ENCODE data around the gene PPM1A.
"Not testable (repeated sequence)": the region's sequence is repeated elsewhere in the genome, so short reads cannot be mapped to it uniquely, and the experiment has no call there.

The PPM1A gene

DNA sequence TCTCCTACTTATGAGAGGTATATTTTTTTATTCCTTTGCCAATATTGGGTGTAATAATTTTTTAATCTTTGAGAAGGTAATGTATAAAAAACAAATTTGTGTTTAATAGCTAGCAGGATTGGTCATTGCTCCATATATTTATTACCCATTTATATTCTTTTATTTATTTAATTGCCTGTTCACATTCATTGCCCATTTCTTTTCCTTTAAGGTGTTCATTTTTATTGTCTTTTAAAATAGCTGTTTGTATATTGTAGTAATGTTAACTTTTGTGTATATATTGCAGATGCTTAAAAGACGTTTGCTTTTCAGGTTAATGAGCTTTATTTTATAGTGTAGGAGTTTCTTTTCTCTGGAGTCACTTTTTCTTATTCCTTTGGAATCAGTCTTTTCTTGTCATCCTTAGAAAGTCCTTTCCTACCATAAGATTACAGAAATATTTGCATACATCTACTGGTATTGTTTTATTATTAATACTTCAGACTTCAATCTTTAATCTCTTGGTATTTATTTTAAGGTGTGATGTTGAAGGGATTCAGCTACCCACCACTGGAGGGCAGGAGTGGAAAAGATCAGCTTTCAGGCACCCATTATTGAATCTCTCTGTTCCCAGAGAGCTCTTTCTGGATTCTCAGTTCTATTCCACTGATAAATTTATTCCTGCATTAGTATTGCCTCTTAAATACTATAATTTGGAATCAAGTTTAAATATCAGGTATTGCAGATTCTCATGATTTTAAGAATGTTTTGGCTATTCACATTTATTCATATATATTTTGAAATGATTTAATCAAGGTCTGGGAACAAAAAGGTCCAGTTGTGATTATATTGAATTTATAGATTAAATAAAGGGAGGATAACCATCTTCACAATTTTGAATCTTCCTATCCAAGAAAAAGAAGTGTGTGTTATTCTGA lies 17.3 kb downstream of the PPM1A start:
- DNase-seq (ENCODE audit: low read depth): peak; percentile 38

DNA sequence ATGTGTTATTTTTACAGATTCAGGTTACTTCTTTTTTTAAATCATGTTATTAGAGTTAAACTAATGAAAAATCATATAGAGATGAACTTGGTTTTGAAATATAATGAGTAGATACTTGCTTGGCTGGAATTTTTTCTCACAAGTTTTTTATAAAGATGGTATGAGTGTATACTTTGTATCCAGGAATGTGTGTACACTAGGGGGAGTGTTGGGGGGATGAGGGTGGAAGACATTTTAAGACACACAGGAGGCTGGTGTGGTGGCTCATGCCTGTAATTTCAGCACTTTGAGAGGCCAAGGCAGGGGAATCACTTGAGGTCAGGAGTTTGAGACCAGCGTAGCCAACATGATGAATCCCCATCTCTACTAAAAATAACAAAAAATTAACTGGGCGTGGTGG lies 23.2 kb downstream of the PPM1A start:
- DNase-seq (ENCODE audit: low read depth): no peak

DNA sequence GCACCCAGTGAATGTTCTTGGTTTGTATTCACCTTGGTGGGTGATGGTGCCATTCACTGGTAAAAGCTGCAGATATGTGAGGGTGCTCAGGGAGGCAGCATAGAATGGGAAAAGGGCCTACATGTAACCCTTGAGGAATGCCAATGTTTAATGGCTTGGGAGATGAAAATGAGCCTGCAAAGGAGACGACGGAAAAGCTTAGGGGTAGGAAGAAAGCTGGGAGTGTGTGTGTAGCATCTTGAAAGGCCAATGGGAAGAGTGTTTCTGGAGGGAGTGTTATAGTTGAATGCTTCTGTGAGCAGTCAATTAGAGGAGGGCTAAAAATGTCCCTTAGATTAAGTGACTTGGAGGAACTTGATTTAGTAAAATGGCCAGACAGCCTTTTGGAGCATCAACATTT lies 24.9 kb downstream of the PPM1A start:
- no peak for DNase-seq (ENCODE audit: low read depth)

DNA sequence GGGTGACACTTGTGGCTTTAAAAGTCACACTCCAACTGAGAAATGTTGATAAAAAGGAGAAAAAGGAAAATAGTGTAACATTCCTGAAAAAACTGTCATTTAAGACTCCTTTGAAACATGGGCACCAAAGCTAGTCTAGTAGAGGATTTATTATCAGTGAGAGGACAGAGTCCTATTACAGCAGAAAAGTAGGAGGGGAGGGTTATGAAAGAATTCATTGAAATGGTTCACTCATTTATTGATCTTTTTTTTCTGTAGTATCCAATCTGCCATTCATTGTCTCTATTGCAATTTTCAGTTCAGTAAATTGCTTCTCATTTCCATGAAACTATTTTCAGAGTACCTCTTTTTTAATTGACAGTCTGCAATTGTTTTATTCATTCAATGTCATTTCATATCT lies 25.4 kb downstream of the PPM1A start:
- DNase-seq (ENCODE audit: low read depth): no peak

DNA sequence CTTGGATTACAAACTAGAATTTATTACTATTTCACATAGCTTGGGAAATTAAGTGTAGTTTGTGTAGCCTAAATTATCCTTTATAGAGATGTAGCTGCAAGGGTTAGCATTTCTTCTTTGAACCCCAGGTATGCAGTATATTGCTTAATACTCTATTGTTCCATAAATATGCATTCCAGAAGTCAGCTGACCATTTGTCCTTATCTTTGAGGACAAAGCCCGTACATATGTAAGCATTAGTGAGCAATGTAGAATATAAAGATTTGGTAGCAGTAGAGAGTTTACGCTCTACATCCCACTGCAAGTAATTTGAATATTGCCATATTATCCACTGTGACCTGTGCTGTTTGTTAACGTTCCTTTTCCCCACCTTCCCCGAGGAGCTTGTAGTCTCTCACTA lies 26.9 kb downstream of the PPM1A start:
- no peak for DNase-seq (ENCODE audit: low read depth)

DNA sequence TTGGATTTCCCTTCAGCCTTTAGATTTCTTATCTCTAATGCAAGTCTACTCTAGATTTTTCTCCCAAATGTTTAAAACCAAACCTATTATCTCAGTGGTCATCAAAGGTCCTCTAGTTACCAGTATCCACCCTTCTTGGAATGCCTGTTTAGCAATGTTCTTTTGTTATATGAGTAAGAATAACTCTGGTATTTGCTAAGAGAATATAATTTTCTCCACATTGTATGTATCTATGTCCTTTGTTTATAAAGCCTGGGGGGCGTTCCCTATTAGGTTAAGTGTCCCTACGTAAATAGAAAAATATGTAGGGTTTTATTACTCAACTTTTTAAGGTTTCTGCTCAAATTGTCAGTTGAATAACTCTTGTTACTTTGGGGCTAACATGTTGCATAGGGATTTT lies 27.3 kb downstream of the PPM1A start:
- peak; percentile 49 for DNase-seq (ENCODE audit: low read depth)

DNA sequence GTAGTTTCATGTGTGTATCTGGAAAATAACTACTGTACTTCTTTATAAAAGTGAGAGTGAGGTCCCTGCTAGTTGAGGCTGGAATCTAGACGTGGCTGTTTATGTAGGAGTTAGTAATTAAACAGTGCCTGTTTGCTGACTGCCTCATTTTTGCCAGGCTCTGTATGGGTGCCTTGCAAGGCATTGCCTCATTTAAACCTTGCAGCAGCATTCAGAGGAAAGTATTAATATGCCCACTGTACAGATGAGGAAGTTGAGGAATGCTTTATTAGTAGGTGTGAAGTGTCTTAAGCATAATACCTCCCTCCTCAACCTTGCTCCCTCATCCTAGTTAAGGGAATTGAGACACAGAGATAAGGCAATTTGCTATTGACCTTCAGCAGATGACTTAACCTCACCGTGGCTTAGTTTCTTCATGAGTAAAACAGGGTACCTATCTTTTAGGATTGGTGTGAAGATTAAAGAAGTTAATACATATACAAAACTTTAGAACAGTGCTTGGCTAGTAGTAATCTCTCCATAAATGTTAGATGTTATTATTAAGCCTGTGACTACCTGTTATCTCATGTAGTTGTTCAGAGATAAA lies 28.7 kb downstream of the PPM1A start:
- DNase-seq (ENCODE audit: low read depth): no peak

DNA sequence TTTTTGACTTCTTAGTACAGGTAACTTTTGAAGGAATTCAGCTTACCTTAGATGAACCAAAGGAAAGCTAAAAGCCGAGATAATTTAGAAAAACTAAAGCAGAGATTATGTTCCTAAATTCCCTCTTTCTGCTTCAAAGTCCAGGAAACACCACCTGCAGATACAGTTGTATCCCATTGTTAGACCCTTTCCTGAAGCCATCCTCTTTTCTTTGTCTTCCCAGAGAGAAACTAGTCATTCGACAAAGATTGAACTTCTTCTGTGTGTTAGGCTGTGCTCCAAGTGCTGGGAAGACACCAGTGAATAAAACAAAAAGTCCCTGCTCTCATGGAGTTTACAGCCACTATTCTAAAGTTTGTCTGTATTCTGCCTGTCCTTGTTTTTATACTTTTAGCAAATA lies 29.3 kb downstream of the PPM1A start:
- DNase-seq (ENCODE audit: low read depth): no peak

DNA sequence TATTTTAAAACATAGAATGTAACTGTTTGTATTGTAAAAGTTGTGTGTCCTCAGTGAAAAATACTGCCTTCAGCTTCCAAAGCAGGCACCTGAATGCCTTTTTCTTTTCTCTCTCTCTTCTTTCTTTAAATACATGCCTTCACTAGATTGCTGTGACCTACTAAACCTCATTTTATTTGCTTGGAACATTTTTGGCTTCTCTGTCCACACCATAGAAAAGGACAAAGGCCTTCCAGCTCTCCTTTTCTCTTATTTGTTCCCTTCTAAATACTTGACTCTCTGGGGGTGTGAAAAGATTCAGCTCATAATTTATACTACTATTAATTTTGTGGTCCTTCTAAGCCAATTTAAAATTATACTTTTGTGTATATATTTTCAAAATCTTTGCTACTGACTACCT lies 38.4 kb downstream of the PPM1A start:
- no peak for DNase-seq (ENCODE audit: low read depth)

DNA sequence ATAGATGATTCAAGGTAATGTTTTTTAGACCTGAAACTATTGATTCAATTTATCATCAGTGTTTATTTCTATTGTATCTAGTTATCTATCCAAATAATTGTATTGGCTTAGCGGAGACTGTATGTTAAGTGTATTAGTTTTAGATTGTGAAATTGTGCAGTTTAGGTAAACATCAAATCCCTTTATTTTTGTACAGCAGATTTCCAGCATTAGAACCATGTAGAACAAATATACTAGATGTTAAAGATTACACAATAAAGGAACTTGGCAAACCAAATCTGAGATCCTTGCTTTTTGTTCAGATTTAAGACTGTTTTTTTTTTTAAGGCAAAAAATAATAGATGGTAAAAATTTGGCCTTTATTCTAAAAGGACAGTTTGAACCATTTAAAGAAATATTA lies 39.3 kb downstream of the PPM1A start:
- peak; percentile 29 for DNase-seq (ENCODE audit: low read depth)

DNA sequence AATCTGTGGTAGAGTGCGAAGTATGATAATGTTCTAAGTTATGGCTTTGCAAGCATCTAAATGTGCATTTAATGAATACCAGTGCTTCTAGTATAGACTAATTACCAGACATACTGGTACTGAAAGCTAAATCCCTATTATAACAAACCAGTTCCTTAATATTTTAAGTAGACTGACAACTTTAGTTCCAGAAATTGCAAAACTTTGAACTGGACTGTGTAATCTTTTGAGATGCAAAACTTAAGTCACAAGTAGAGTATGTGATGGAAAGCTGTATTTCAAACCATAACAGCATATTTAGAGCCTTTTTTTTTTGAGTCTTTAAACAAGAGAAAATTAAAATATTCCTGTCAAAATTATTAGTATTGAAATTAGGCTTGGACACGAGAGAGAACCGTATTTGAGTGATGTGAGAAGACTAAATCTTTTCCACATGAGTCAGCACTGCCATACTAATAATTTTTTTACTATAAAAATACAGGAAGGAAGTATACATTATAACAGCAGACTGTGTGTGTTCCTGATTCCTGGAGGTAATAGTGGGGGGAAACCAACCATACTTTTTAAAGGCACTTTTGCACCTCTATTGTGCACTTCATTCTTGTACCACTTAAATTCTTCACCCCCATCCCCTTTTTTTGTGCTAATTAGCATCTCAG lies 45.5 kb downstream of the PPM1A start:
- DNase-seq (ENCODE audit: low read depth): peak; percentile 28

DNA sequence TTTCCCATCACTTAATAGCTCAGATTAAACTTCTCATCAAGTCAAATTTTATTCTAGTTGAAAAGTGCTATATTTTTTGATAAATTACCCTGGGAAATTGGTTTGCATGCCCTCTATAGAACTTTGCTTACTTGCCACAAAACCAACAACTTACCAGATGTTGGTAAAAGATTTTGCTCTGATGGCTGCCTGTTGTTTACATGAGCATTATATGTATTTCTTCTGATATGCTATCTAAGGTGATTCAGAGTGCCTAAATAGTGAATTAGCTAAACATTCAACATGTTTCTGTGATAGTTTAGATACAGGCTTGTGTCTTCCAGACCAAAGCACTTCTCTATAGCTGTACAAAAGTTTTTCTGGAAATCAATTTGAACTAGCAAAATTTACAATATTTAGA lies 51.0 kb downstream of the PPM1A start:
- no peak for DNase-seq (ENCODE audit: low read depth)

DNA sequence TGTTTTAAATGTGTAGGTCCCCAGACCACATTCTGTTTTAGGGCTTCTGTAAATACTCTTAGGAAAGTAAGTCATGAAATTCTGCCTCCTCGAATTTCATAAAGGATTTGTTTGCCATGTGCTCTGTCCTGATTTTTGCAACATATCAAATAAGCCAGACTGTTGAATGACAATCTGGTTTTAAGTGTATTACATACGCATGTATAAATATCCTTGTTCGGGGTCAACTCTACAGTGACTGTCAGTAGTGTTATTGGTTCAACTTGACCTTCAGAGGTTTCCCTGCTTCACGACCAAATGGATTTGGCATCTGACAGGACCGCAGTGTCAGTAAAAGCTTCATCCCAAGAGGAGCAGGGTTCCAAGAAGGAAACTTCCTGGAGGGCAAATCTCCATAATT lies 52.7 kb downstream of the PPM1A start:
- DNase-seq (ENCODE audit: low read depth): no peak

DNA sequence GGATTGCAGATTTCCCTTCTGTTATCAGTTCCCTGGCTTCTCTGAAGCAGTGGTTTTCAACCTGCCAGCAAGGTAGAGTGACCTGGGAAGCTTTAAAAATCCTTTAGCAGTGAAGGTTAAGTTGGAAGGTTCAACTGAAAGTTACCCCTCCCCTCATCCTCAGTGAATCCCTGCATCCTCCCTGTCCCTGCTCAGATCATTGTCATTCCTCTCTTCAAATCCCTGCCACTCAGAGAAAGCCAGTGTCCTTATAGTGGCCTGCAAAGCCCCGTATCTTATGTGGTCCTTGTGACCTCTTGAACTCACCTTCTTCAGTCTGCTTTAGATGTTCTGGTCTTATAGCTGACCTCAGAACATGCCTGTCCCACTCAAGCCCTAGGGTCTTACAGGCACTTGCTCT lies 53.6 kb downstream of the PPM1A start:
- no peak for DNase-seq (ENCODE audit: low read depth)

DNA sequence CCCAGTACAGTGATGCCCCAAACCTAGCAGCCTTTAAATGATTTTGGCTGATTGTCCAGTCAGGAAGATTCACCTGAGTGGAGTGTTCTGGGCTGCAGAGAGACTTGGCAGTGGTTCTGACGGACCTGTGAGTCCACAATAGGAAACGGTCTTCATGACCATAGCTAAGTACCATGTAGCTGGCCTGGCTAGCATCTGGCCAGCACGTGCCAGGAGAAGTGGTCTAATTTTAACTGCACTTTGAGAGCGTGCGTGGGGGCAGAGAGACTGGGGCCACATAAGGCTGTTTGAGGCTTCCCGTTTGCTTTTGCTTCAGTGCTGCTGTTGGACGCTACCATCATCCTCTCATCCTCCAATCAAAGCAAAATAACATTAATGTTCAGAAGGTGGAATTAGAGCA lies 54.7 kb downstream of the PPM1A start:
- DNase-seq (ENCODE audit: low read depth): no peak

DNA sequence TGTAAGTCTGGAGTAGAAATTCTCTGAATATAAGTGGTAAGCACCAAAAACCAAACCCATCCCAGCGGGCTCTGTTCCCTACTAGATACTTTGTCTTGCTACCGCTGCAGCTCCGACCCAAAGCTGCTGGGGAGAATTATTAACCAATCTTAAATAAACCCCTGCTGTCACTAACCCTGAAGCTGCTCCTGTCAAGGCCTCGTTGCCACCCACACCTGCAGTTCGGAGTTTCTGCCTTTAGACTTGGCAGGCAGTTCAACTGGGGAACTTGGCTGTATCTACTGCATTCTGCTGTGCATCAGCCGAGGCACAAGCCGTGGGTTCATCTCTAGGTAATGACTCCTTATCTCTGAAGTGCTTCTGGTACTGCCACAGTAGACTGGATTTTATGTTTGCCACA lies 55.5 kb downstream of the PPM1A start:
- no peak for DNase-seq (ENCODE audit: low read depth)

DNA sequence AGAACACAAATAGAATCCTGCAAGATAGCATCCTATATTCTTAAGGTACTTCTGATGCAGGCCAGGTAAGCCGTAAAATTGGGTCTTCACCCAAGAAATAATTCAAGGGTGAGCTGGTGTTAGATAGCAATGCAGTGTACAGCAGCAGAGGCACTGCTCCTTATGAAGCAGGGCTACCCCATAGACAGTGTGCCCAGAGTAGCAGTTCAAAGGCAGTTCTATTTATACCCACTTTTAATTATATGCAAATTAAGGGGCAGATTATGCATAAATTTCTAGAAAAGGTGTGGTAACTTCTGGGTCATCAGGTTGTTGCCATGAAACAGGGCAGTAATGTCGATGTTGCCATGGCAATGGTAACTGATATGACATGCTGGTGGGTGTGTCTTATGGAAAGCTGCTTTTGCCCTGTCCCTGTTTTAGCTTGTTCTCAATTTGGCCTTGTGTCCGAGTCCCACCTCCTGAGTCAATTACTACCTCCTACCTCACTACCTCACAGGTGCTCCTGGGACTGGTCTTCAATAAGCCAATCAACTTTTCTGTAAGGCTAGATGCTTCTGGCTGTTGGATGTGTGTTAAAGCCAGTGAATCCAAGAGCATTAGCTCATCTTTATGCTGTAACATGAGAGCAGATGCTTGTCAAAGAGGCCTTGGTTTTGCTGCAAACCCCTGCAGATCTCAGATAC lies 61.0 kb downstream of the PPM1A start:
- DNase-seq (ENCODE audit: low read depth): peak; percentile 24

DNA sequence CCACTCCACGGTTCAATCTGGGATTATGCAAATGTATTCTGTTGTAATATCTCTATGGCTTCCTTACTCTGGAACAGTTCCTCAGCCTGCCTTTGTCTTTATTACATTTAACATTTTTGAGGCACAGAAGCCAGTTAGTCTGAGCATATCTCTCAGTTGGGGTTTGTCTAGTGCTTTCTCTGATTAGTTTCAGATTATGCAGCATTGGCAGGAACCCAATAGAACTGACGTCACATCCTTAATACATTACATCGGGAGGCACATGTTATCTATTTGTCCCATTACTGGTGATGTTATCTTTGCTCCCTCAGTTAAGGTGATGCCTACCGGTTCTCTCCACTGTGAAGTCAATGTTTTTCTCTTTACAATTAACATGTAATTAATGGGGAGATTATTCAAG lies 62.4 kb downstream of the PPM1A start:
- DNase-seq (ENCODE audit: low read depth): peak; percentile 66

DNA sequence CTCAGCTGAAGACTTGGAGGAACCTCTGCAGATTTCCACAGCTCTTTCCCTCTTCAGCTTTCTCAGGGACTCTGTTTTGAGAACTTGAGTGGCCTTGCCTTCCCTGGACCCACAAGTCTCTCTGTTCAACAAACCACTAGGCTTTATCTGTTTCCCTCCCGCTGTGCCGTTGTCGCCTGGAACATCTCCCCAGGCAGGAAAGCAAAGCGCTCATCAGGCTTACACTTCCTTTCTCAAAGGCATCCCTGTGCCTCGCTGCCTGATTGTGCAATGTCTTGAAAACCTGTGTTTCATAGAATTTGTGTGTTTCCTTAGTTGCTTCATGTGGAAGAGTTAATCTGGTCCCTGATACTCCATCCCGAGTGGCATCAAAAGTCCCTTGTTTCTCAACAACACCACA lies 64.1 kb downstream of the PPM1A start:
- no peak for DNase-seq (ENCODE audit: low read depth)

DNA sequence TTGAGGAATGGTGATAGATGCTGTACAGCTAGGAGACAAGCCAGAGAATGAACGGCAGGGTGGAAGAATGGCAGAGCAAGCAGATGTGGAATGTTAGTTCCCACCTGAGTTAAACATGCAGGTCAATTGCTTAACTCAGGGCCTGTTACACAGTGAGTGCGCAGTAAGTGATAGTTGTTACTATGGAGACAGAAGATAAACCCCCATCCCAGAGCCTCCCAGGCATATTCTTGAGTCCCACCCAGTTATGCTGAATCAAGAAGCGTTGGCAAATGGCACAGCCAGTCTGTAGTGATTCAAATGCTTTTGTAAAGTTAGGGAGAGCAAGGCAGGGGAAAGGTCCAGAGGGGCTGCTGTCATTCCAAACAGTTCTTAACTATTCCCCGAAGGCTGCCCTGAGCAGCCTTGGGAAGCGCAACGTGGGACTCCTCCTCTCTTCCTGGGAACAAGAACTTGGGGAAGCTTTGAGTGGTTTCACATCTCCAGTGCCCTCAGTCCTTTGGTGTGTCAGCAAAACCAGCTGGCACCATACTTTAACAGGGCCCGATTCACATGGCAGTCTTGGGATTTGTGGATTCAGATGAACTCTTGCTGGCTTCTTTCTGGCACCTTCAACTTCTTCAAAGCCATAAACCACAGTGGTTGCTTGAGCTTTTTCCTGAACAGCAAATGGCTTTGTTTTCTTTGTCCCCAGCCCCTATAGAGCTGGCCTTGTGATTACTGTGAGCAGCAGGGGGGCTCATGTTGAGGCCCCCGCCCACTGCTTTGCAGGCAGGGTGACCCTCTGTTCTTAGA lies 66.4 kb downstream of the PPM1A start:
- DNase-seq (ENCODE audit: low read depth): no peak

DNA sequence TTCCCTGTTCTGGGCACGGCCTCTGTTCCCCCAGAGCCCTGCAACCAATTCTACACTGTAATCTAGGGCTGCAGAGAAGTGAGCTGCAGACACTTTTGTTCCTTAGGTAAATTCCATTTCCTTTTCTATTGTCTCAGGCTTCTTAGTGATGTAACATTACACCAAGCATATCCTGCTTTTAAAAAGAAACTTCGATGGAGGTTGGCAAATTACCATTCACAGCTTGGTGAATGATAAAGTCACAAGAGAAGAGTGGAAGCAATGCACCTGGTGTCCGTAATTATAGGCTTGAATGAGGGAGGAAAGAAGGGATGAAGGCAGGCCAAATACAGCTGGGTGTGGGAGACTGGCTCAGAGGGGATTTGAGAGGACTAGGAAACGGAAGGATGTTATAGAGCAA lies 68.6 kb downstream of the PPM1A start:
- DNase-seq (ENCODE audit: low read depth): no peak

DNA sequence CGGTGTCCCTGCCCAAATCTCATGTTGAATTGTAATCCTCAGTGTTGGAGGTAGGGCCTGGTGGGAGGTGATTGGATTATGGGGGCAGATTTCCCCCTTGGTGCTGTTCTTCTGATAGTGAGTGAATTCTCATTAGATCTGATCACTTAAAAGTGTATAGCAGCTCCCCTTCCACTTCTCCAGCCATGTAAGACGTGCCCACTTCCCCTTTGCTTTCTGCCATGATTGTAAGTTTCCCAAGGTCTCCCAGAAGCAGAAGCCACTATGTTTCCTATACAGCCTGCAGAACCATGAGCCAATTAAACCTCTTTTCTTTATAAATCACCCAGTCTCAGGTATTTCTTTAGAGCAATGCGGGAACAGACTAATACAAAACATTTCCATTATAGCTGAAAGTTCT lies 71.8 kb downstream of the PPM1A start:
- not testable (repeated sequence) for DNase-seq (ENCODE audit: low read depth)
